Head of caudate nucleus (tissue), 42 donors: ENCODE data around the gene BCAS3.
"Not testable (repeated sequence)": the region's sequence is repeated elsewhere in the genome, so short reads cannot be mapped to it uniquely, and the experiment has no call there.

ENCODE experiments used
- DNase-seq, 42 donors: peaks; one replicate each; pipeline versions ENCODE4 v3.0.0 to v3.0.0-alpha.2; 2020 to 2021; ENCODE audit warnings: mixed read lengths in 7 of 42
- intact Hi-C: fragments of 100-400 bp; cut with DNase I; formaldehyde crosslinking; loops from one replicate; pipeline ENCODE4 v1.15.0; 2022

The BCAS3 gene

GRCh38 chr17:61238455-61238933 lies 560.8 kb downstream of the BCAS3 start:
- no peak for DNase-seq
- intact Hi-C loops: no loop called here

- intact Hi-C loops: no loop called here
- no peak for DNase-seq
Measured at GRCh38 chr17:61239327-61239726, 561.7 kb downstream of the BCAS3 start.

GRCh38 chr17:61239953-61240352 lies 562.3 kb downstream of the BCAS3 start:
- intact Hi-C loops: no loop called here
- DNase-seq: peak in 1 of 42 donors; percentile 29

- intact Hi-C loops: no loop called here
- DNase-seq: no peak
Measured at GRCh38 chr17:61240851-61241468, 563.3 kb downstream of the BCAS3 start.

GRCh38 chr17:61244988-61245387 lies 567.3 kb downstream of the BCAS3 start:
- DNase-seq, intact Hi-C loops: not testable (repeated sequence)

GRCh38 chr17:61245706-61246135 lies 568.1 kb downstream of the BCAS3 start:
- no peak for DNase-seq
- intact Hi-C loops: no loop called here

GRCh38 chr17:61247439-61247838 lies 569.8 kb downstream of the BCAS3 start:
- no peak for DNase-seq
- intact Hi-C loops: no loop called here

GRCh38 chr17:61248399-61248798 lies 570.7 kb downstream of the BCAS3 start:
- DNase-seq: no peak
- intact Hi-C loops: no loop called here

- no peak for DNase-seq
- intact Hi-C loops: no loop called here
Measured at GRCh38 chr17:61249649-61250299, 572.1 kb downstream of the BCAS3 start.

- intact Hi-C loops: no loop called here
- no peak for DNase-seq
Measured at GRCh38 chr17:61250335-61250890, 572.8 kb downstream of the BCAS3 start.

- intact Hi-C loops: no loop called here
- peak in 40 of 42 donors; percentile 11 to 85 (median 50) for DNase-seq
Measured at GRCh38 chr17:61251939-61252865, 574.6 kb downstream of the BCAS3 start.

GRCh38 chr17:61253362-61253761 lies 575.7 kb downstream of the BCAS3 start:
- DNase-seq: peak in 1 of 42 donors; percentile 33
- intact Hi-C loops: no loop called here

GRCh38 chr17:61253937-61254574 lies 576.4 kb downstream of the BCAS3 start:
- intact Hi-C loops: no loop called here
- DNase-seq: peak in 1 of 42 donors; percentile 20

- intact Hi-C loops: no loop called here
- DNase-seq: no peak
Measured at GRCh38 chr17:61254904-61255303, 577.3 kb downstream of the BCAS3 start.

GRCh38 chr17:61255647-61256046 lies 578.0 kb downstream of the BCAS3 start:
- intact Hi-C loops: no loop called here

GRCh38 chr17:61259360-61259759 lies 581.7 kb downstream of the BCAS3 start:
- intact Hi-C loops: no loop called here
- no peak for DNase-seq

More at GRCh38 chr17:61255647-61256046, 578.0 kb downstream of the BCAS3 start:
- DNase-seq: no peak

- intact Hi-C loops: no loop called here
- DNase-seq: no peak
Measured at GRCh38 chr17:61260071-61260797, 582.6 kb downstream of the BCAS3 start.

GRCh38 chr17:61261001-61261637 lies 583.5 kb downstream of the BCAS3 start:
- DNase-seq: no peak
- intact Hi-C loops: no loop called here
